ENCODE data around the gene LRG1.

DNA sequence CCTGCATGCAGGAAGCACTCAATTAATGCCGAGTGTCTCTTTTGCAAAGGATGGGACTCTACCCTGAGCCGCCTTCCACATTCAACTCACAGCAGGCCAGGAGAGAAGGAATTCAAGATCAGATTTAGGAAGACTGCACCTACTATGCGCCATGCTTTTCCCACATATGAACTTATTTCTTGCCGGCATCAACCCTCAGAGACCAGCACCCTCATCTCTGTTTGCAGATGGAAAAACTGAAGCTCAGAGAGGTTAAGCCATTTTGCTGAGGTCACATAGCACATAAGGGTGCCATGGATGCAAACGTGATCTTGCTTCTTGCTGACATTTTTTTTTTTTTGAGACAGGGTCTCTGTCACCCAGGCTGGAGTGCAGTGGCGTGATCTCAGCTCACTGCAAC, 33.8 kb upstream of the LRG1 start:
- TF ChIP-seq SP2 (CRISPR knock-in tag; IDR thresholded peaks at IDR 0.05), result no peak
- TF ChIP-seq CHD4 (IDR thresholded peaks at IDR 0.05; ENCODE audit: borderline replicate concordance, low read length), result no peak
- TF ChIP-seq, protein P1, sequence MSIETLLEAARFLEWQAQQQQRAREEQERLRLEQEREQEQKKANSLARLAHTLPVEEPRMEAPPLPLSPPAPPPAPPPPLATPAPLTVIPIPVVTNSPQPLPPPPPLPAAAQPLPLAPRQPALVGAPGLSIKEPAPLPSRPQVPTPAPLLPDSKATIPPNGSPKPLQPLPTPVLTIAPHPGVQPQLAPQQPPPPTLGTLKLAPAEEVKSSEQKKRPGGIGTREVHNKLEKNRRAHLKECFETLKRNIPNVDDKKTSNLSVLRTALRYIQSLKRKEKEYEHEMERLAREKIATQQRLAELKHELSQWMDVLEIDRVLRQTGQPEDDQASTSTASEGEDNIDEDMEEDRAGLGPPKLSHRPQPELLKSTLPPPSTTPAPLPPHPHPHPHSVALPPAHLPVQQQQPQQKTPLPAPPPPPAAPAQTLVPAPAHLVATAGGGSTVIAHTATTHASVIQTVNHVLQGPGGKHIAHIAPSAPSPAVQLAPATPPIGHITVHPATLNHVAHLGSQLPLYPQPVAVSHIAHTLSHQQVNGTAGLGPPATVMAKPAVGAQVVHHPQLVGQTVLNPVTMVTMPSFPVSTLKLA (IDR thresholded peaks at IDR 0.05), result no peak
